Fibroblast of skin of right quadriceps (primary cell): ENCODE data around the gene FANCG.
A peak's percentile ranks its signal among the peaks of the same experiment; 100 is the strongest.

ENCODE experiments used
- DNase-seq: peaks from one replicate; pipeline ENCODE4 v3.0.0-alpha.2; 2013

The FANCG gene

DNA sequence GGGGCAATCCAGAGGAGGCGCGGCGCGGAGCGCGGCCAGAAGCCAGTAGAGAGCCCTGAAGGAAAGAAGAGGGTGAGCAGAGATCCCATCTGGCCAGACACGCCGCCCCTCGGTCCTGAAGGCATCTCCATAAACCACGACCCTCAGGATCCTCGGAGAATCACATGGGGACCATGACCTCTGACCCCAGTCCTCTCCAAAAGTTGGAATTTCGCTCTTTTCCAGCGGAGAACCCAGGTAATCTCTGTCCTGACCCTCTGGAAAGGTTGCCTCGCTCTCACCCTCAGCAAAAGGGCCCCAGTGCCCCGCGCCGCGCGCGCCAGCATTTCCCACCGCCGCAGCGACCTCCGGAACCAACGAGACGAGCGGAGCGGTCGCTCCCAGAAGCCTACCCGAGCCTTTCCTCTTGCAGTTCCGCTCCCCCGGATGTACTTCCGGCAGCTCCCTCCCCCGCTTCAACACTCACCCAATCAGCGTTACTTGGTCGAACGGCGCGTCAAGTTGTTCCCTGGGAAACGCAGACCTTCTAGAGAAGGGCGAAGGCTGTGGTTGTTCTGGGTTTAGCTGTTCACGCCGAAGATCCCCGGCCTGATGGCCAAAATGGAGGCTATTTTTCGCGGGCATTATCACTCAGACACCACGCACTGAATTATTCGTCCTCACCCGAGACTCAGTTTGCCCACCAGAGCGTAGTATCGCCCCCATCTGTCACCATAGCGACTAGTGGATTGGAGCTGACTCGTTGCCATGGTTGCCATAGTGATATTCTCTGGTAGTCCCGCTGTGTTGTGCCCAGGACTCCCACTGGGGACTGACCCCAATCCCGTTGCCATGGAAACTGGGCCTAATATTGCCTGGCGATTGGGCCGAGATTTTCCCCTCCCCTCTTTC, 23.3 kb upstream of the FANCG start, which contains the start of gene STOML2:
Gene STOML2, minus strand, starts transcription at position 363 of the 891 bp plus-strand sequence. Its CDS starts 37 bp downstream, at position 326.
- peak; percentile 95 for DNase-seq

DNA sequence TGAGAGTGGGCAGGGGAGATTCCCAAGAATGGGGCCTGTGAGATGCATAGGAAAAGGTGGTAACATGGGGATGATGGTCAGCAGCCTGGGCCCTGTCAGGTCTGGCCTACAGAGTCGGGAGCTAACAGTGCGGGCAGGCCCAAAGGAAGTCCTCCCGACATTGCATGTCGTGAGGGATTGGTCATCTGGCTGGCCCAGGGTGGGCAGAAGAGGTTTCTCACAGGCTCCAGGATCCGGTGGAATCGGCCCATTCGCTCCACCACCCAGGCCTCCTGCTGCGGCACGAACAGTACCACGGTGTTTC, 22.7 kb upstream of the FANCG start:
- DNase-seq, result no peak

DNA sequence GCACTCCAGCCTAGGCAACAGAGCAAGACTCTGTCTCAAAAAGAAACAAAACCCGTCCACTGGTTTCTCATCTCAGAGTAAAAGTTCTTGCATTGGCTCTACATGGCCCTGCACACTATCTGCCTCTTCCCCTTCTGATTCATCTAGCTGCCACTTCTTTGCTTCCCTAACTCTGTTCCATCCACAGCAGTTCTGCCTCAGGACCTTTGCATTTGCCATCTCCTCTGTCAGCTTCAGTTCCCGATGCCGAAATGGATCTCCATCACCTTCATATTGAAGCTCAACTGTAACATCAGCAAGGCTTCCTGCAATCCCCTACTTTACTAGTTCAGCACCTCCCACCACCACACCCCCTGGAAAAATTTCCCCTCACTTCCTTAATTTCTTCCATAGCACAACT, 17.8 kb upstream of the FANCG start:
- DNase-seq, result no peak

DNA sequence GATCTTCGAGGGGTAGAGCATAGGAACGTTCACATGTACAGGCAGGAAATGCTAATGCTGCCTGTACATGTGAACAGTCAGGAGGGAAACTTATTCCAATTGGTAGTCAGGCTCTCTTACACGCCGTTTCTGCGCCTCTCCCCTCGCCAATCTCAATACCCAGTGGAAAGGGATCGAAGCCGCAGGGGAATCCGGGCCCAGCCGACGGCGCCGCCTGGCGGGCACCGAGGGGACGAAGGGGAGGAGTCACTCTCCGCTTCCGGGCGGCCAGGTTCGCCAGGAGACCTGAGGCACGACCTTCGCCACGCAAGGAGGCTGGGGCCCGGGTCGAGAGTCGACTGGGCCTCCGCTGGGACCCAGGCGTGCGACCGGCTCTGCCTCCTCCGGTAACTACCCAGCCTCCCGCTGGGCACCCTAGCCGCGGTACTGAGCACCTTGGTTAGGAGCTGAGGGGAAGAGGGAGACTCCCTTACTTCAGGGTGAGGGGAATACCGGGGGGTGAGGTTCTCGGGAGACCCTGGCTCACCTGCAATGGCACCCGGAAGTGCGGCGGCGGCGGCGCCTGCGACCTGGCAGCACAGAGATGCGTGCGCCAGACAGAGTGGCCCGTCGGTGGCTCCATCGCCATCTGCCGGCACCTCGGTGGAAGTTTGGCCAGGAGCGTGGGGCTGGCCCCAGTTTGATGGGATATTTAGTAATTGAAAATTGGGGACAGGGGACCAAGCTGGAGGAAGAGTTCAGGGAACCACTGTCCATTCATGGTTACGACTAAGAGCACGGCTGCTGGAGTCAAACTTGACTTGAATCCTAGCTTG, 16.5 kb upstream of the FANCG start, which contains the start of gene PIGO:
Gene PIGO, minus strand, starts transcription at position 557 of the 815 bp plus-strand sequence. CDS start 1,026 bp downstream, outside the sequence.
- peak; percentile 77 for DNase-seq

DNA sequence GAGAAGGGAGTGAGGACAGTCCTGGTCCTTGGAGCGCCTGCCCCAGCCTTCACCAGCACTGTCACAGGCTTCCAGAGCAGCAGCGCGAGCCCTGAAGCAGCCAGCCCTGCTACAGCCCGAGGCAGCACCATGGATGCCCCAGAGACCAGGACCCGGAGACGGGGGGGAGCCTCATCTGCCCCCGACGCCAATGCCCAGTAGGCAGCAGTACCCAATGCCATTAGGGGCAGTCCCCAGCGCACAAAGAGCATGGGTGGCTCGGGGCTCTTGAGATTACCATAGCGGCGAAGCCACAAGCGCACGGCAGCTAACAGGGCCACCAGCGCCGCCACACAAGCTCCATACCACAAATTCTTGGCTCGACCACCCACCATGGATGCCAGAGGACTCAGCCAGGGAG, 11.8 kb upstream of the FANCG start:
- DNase-seq, result no peak

GRCh38 chr9:35089434-35089833, 9.7 kb upstream of the FANCG start:
- DNase-seq, result no peak

DNA sequence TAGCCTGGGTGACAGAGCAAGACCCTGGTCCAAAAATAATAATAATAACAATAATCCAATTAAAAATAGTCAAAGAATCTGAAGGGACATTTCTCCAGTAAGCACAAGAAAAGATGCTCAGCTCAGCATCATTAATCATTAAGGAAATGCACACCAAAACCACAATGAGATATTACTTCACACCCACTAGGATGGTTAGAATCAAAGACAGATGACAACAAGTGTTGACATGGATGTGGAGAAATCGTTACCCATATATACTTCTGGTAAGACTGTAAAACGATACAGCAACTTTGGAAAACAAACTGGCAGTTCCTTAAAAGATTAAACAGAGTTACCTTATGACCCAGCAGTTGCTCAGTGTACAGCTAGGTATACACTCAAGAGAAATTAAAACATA, 5.3 kb upstream of the FANCG start:
- DNase-seq, result no peak

DNA sequence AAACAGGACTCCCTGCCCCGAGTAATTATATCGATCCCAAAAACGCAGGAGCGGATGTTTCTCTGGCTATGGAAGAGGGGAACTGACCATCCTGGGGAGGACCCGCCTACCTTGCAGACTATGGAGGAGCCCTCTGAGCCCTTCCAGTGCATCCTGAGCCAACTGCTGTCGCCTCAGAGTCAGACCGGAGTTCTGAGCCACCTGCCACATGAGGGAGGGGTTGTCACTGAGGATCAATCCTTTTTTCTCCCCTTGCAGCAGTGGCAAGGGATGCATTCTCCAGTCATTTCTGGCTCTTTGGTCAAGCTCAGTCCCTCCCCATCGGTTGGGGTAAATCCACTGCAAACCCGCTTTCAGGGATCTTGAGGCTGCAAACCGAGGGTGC, 709 bp downstream of the FANCG start:
- DNase-seq, result no peak

GRCh38 chr9:35078066-35078465, 1.7 kb downstream of the FANCG start:
- DNase-seq, result no peak

GRCh38 chr9:35076848-35077247, 2.9 kb downstream of the FANCG start:
- DNase-seq, result no peak

DNA sequence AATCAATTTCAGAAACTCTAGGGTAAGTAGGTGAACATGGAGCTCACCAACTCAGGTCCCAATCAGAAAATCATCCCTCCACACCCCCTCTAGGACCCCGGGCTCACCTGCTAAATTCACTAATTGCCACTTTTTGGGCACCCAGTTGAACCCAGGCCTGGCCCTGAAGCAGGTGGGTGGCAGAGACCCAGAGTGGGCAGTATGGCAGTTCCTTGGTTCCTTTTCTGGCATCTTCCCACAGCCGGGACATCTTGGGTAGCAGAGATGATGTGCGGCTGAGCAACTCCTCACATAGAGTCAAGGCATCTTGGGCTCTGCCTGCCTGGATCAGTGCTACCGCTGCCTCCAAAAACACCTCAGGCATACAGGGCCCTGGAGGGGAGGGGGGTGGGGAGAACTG, 4.4 kb downstream of the FANCG start:
- DNase-seq, result no peak

- no peak for DNase-seq
Measured at GRCh38 chr9:35074791-35075190, 5.0 kb downstream of the FANCG start.

GRCh38 chr9:35074141-35074540, 5.6 kb downstream of the FANCG start:
- no peak for DNase-seq

DNA sequence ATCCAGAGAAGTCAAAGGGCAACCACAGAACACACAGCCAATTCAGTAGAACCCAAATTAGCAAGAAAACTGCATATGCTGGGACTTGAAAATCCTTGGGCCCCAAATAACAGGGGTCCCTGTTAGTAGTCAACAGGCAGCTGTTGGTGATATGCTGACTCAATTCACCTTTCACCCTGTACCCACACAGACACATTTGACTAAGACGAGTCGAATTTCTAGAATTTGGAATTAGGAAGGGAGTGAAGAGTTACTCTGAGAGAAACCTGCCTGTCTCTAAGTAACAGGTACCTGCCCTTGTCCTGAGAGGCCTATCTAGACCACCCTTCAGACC, 6.5 kb downstream of the FANCG start:
- no peak for DNase-seq

DNA sequence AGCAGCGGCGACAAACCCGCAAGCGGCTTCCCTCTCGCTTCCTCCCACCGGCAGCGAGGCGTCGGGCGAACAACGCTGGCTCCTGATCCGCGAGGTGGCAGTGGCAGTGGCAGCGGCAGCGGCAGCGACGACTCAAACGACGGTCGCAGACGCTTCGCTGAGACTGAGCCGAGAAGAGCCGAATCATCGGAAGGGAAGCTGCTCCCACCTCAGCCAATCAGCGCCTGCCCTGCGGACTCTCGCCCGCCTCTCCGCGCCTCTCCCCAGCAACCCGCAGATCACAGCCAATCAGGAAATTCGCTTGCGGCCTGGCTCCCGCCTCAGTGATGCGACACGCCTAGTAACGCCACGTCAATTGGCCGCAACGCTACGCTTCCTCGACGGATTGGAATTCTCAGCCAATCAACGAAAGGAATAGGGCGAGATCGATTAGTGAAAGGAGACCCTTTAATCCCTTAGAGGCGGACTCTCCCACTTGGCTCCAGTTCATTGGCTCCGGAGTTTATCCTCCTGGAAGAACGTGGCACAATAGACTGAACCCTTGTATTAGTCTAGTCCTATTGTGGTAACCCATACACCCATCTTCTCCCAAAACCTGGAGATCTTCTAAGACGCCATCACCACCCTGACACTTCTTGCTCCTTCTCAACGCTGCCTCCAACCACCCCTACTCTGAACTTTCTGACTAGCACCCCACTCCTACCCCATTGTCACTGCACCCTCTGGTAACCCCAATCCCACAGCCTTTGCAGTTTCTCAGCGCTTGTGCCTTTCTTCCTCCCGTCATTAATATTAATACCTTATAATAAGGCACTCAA, 7.1 kb downstream of the FANCG start, which contains the start of gene VCP:
Gene VCP, minus strand, starts transcription at position 165 of the 818 bp plus-strand sequence. CDS start 272 bp downstream, outside the sequence.
- DNase-seq, result peak; percentile 100

DNA sequence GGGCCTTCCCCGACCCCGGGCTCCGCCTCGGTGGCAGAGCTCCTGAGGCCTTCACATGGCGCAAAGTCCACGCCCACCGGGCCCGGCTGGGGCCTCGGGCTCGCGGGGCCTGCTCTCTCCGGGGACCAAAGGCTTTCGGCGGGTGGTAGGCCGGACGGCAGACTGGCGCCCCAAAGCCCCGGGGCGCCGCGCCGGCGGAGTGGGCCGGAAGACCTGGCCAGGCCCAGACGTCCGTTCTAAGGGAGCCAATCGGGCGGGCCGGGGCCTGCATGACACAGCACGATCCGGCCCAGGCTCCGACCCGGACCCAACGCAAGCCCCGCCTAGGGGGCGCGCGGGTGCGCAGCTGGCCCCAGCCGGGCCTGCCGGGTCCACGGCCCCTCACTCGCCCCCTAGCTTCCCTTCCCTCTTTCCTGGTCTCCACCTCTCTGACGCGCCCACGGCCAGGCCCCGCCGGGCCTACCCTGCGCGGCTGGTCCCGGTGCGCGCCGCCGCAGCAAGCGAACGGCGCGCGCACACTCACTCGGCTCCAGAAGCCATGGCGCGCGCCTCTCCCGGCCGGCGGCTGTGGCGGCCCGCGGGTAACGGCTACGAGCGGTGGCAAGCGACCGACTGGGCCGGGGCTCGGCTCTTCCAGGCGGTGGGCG, 7.8 kb downstream of the FANCG start:
- peak; percentile 82 for DNase-seq

DNA sequence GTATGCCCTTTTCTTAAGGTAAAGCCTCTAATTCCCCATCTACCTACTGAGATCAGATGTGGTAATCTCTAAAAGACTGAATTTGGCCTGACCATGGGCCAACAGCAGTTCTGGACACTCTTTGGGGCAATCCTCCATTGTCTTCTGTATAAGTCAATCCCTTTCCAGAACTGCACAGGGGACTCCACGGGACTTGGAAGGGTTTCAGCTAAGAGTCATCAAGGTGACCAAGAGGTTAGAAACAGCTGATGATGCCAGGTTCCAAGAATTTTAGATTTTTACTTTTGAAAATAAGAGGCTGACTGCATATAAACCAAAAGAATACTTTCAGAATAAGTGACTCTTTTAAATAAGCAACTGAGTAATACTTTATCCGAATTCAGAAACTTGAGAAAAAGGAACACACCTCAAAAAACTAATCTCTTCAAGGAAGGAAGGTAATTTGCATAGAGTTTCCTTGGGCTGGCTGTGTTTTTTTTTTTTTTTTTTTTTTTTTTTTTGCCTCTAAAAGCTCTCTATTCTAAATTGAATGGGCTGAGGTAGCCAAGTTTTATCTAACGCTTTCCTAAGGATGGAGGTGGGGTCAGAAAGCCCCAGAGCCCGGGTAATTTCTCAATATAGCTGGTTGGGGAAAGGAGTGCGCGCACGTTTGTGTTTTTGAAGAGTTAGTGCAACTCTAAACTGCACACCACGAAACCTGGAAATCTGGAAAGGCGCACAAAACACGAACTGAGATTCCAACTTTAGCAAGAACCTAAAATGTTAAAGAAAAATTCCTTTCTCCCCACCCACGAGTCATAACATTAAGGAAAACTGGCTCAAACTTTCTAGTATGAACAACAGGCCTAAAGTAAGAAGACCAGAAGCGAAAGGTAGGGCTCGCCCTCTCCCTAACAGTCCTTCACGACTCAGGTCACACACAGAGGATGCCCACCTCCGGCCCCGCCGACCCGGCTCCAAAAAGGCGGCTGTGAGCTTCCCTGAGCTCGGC, 8.6 kb downstream of the FANCG start:
- peak; percentile 29 for DNase-seq

DNA sequence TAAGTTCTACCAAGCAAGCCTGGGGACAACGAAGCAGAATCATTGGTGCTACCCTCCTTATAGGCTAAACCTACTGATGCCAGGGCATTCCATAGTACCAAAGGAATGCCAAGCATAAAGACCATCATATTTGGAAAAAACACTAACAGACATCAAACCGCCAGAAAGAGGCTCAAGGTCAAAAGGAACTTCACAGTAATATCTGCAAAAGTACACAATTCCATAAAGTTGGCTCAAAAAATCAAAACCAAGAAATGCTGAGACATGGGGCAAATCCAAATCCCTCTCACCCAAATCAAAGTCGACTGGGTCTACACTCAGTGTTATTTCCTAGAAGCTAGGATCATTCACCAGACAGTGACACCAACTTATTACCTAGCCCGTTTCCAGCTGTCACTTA, 10.7 kb downstream of the FANCG start:
- DNase-seq, result no peak

- no peak for DNase-seq
Measured at GRCh38 chr9:35067056-35067455, 12.7 kb downstream of the FANCG start.

GRCh38 chr9:35060548-35061207, 19.1 kb downstream of the FANCG start:
- DNase-seq, result no peak

DNA sequence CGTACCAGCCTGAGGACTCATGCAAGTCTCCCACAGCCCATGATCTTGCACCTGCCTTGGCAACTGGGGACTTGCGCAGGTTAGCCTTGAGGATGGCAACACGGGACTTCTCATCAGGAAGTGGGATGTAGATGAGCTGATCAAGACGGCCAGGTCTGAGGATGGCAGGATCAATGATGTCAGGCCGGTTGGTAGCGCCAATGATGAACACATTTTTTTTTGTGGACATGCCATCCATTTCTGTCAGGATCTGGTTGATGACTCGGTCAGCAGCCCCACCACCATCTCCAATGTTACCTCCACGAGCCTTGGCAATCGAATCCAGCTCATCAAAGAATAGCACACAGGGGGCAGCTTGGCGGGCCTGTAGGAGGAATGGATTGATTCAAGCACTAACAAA, 20.3 kb downstream of the FANCG start:
- no peak for DNase-seq
